ENCODE measurements around the gene SUN2. TPM values are rescaled to one million over a fixed set of nuclear protein-coding genes. Genes with fewer than 3 reads are reported as not detected.

SUN2 gene
- total and polyA plus RNA-seq, 2 of the 13 experiments (the other 11 are each of a cell fraction or from before 2014, with no cell fraction given) = 45.6 to 56.6 TPM

GRCh38 chr22:38755155-38755910, 465 bp downstream of the SUN2 start (continued):
- TF ChIP-seq, protein P1, sequence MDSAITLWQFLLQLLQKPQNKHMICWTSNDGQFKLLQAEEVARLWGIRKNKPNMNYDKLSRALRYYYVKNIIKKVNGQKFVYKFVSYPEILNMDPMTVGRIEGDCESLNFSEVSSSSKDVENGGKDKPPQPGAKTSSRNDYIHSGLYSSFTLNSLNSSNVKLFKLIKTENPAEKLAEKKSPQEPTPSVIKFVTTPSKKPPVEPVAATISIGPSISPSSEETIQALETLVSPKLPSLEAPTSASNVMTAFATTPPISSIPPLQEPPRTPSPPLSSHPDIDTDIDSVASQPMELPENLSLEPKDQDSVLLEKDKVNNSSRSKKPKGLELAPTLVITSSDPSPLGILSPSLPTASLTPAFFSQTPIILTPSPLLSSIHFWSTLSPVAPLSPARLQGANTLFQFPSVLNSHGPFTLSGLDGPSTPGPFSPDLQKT (CRISPR knock-in tag; IDR thresholded peaks at IDR 0.05; ENCODE audit: borderline replicate concordance) = no peak
- TF ChIP-seq NR3C1 (CRISPR knock-in tag; IDR thresholded peaks at IDR 0.05) (no peak), TFDP1 (CRISPR knock-in tag; IDR thresholded peaks at IDR 0.05; ENCODE audit: borderline replicate concordance) (peak; percentile 72; the same call in 1 of the 2 replicates), REL (CRISPR knock-in tag; conservative IDR thresholded peaks at IDR 0.05) (peak; percentile 65; the same call in 1 of the 2 replicates), ZNF720 (CRISPR knock-in tag; IDR thresholded peaks at IDR 0.05) (no peak), SKI (IDR thresholded peaks at IDR 0.05; ENCODE audit: partially characterized antibody) (peak; percentile 90), FIP1L1 (IDR thresholded peaks at IDR 0.05; ENCODE audit: borderline replicate concordance, insufficient read depth, low read depth, low read length) (no peak), ZNF501 (CRISPR knock-in tag; IDR thresholded peaks at IDR 0.05) (0 out of 2 replicates have a peak, but pooled peaks have one; percentile 18), RAD21 (CRISPR knock-in tag; IDR thresholded peaks at IDR 0.05) (peak; percentile 51), PTBP1 (IDR thresholded peaks at IDR 0.05; ENCODE audit: low read depth, low read length, poor library complexity, severe bottlenecking) (no peak), JUN (CRISPR knock-in tag; IDR thresholded peaks at IDR 0.05) (peak; percentile 85; the same call in 1 of the 2 replicates), ZNF274 (CRISPR knock-in tag; IDR thresholded peaks at IDR 0.05) (peak; percentile 76), ZNF878 (CRISPR knock-in tag; IDR thresholded peaks at IDR 0.05) (no peak), PPARG (CRISPR knock-in tag; conservative IDR thresholded peaks at IDR 0.05) (peak; percentile 75), FOXK2 (IDR thresholded peaks at IDR 0.05) (no peak), JUNB (CRISPR knock-in tag; IDR thresholded peaks at IDR 0.05; ENCODE audit: borderline replicate concordance) (peak; percentile 44; the same call in 1 of the 2 replicates), ZNF598 (CRISPR knock-in tag; IDR thresholded peaks at IDR 0.05; ENCODE audit: borderline replicate concordance) (0 out of 2 replicates have a peak, but pooled peaks have one; percentile 19)
- TF ChIP-seq, protein P2, sequence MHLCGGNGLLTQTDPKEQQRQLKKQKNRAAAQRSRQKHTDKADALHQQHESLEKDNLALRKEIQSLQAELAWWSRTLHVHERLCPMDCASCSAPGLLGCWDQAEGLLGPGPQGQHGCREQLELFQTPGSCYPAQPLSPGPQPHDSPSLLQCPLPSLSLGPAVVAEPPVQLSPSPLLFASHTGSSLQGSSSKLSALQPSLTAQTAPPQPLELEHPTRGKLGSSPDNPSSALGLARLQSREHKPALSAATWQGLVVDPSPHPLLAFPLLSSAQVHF (CRISPR knock-in tag; IDR thresholded peaks at IDR 0.05) = no peak
- TF ChIP-seq, protein P3, sequence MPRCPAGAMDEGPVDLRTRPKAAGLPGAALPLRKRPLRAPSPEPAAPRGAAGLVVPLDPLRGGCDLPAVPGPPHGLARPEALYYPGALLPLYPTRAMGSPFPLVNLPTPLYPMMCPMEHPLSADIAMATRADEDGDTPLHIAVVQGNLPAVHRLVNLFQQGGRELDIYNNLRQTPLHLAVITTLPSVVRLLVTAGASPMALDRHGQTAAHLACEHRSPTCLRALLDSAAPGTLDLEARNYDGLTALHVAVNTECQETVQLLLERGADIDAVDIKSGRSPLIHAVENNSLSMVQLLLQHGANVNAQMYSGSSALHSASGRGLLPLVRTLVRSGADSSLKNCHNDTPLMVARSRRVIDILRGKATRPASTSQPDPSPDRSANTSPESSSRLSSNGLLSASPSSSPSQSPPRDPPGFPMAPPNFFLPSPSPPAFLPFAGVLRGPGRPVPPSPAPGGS (CRISPR knock-in tag; IDR thresholded peaks at IDR 0.05) = peak; percentile 64; the same call in 1 of the 2 replicates
- TF ChIP-seq, protein P4, sequence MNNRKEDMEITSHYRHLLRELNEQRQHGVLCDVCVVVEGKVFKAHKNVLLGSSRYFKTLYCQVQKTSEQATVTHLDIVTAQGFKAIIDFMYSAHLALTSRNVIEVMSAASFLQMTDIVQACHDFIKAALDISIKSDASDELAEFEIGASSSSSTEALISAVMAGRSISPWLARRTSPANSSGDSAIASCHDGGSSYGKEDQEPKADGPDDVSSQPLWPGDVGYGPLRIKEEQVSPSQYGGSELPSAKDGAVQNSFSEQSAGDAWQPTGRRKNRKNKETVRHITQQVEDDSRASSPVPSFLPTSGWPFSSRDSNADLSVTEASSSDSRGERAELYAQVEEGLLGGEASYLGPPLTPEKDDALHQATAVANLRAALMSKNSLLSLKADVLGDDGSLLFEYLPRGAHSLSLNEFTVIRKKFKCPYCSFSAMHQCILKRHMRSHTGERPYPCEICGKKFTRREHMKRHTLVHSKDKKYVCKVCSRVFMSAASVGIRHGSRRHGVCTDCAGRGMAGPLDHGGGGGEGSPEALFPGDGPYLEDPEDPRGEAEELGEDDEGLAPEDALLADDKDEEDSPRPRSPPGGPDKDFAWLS (CRISPR knock-in tag; IDR thresholded peaks at IDR 0.05; ENCODE audit: borderline replicate concordance) = no peak

Measured in HepG2 (cell line).